IMR-90 (cell line): ENCODE results near the gene HAGH. TPM values are rescaled to one million over a fixed set of nuclear protein-coding genes. Genes with fewer than 3 reads are reported as not detected.

ENCODE experiments used
- ATAC-seq: fragments of 200-7000 bp; cut with Tn5 transposase; 2 replicates; pipeline ENCODE4 v1.9.1; 2020; ENCODE audit warnings: low read depth, mild to moderate bottlenecking, moderate library complexity
- BruUV-seq: library from RNA; stranded (reverse); fragments of 400-500 nt; replicated peaks from 2 replicates; lab custom pipeline; 2021; lab: Mats Ljungman, UMichigan
- CTCF ChIA-PET: fragments of 300-600 bp; formaldehyde crosslinking; extraction: SDS; loops from one replicate; lab custom pipeline; 2021; ENCODE audit warnings: antibody characterized with exemption; lab: Yijun Ruan, JAX
- POLR2A ChIA-PET: fragments of 300-600 bp; sonication (Branson Sonifier 250); formaldehyde crosslinking; loops from one replicate; lab custom pipeline; 2022; ENCODE audit warnings: antibody characterized with exemption; ENCODE audit not compliant: unreplicated experiment; lab: Charles Lee
- DNase-seq: peaks from one replicate; pipeline ENCODE4 v3.0.0; 2013
- H2AFZ ChIP-seq: replicated peaks from 2 replicates; pipeline ENCODE3; 2013; ENCODE audit warnings: low read length, mild to moderate bottlenecking; ENCODE audit not compliant: poor library complexity
- H2AK5ac ChIP-seq: 2 replicates; pipeline ENCODE4 v1.6.1; 2013; ENCODE audit warnings: low read depth, low read length, inconsistent platforms
- H2AK9ac ChIP-seq: replicated peaks from 2 replicates; pipeline ENCODE3; 2013; ENCODE audit warnings: mild to moderate bottlenecking, low read depth, low read length, moderate library complexity; ENCODE audit not compliant: poor library complexity
- H2BK120ac ChIP-seq: 2 replicates; pipeline ENCODE4 v1.6.1; 2013; ENCODE audit warnings: low read depth, low read length, inconsistent platforms
- H2BK15ac ChIP-seq: 3 replicates; pipeline ENCODE4 v1.6.1; 2013; ENCODE audit warnings: low read depth, low read length, inconsistent platforms
- H2BK20ac ChIP-seq: 2 replicates; pipeline ENCODE4 v1.6.1; 2013; ENCODE audit warnings: low read depth, mild to moderate bottlenecking, inconsistent platforms, low read length, moderate library complexity
- H2BK5ac ChIP-seq: 2 replicates; pipeline ENCODE4 v1.6.1; 2013; ENCODE audit warnings: mild to moderate bottlenecking, low read depth, low read length, inconsistent platforms; ENCODE audit not compliant: poor library complexity, severe bottlenecking
- H3K14ac ChIP-seq: replicated peaks from 2 replicates; pipeline ENCODE4 v1.6.1; 2013; ENCODE audit warnings: low read depth, low read length, inconsistent platforms
- H3K18ac ChIP-seq: 2 replicates; pipeline ENCODE4 v1.6.1; 2013; ENCODE audit warnings: low read depth, low read length, control low read depth
- H3K23ac ChIP-seq: 2 replicates; pipeline ENCODE4 v1.6.1; 2013; ENCODE audit warnings: low read depth, low read length, inconsistent platforms
- H3K27ac ChIP-seq: 2 replicates; pipeline ENCODE4 v1.5.1; 2013; ENCODE audit warnings: mild to moderate bottlenecking, control low read depth, low read length; ENCODE audit not compliant: insufficient read depth
- H3K27me3 ChIP-seq: 2 replicates; pipeline ENCODE4 v1.6.1; 2013; ENCODE audit warnings: low read length; ENCODE audit not compliant: control insufficient read depth, insufficient read depth
- H3K36me3 ChIP-seq: 2 replicates; pipeline ENCODE4 v1.6.1; 2013; ENCODE audit warnings: low read length, mixed read lengths; ENCODE audit not compliant: control insufficient read depth, insufficient read depth
- H3K4ac ChIP-seq: 2 replicates; pipeline ENCODE4 v1.6.1; 2013; ENCODE audit warnings: low read depth, low read length, inconsistent platforms
- H3K4me1 ChIP-seq: 2 replicates; pipeline ENCODE4 v1.6.1; 2013; ENCODE audit warnings: low read length, mixed read lengths; ENCODE audit not compliant: control insufficient read depth, insufficient read depth
- H3K4me2 ChIP-seq: 2 replicates; pipeline ENCODE4 v1.6.1; 2013; ENCODE audit warnings: low read depth, mild to moderate bottlenecking, control low read depth, low read length, moderate library complexity
- H3K4me3 ChIP-seq: 2 replicates; pipeline ENCODE4 v1.5.1; 2013; ENCODE audit warnings: low read depth, mild to moderate bottlenecking, control low read depth, low read length, moderate library complexity; ENCODE audit not compliant: insufficient read depth
- H3K56ac ChIP-seq: 2 replicates; pipeline ENCODE4 v1.6.1; 2013; ENCODE audit warnings: low read length, inconsistent platforms; ENCODE audit not compliant: insufficient read depth; ENCODE audit errors: extremely low read depth
- H3K79me1 ChIP-seq, 2 experiments: 2 replicates each; pipeline ENCODE4 v1.6.1; 2013; ENCODE audit warnings: low read length in 2 of 2, inconsistent platforms in 1 of 2, low read depth in 1 of 2
- H3K9ac ChIP-seq: 2 replicates; pipeline ENCODE4 v1.6.1; 2013; ENCODE audit warnings: low read depth, low read length, control low read depth
- H3K9me1 ChIP-seq: 2 replicates; pipeline ENCODE4 v1.6.1; 2013; ENCODE audit warnings: low read length, inconsistent platforms; ENCODE audit not compliant: insufficient read depth
- H3K9me3 ChIP-seq: 2 replicates; pipeline ENCODE4 v1.6.1; 2013; ENCODE audit warnings: low read length; ENCODE audit not compliant: control insufficient read depth, insufficient read depth
- H4K20me1 ChIP-seq: 2 replicates; pipeline ENCODE4 v1.6.1; 2013; ENCODE audit warnings: low read length, inconsistent platforms; ENCODE audit not compliant: insufficient read depth
- H4K5ac ChIP-seq: 2 replicates; pipeline ENCODE4 v1.6.1; 2013; ENCODE audit warnings: mild to moderate bottlenecking, low read depth, low read length, control low read depth
- H4K8ac ChIP-seq, 2 experiments: 2 replicates each; pipeline ENCODE4 v1.6.1; 2013; ENCODE audit warnings: low read depth in 2 of 2, low read length in 2 of 2, control low read depth in 1 of 2, inconsistent platforms in 1 of 2
- H4K91ac ChIP-seq: 2 replicates; pipeline ENCODE4 v1.6.1; 2013; ENCODE audit warnings: low read depth, low read length, inconsistent platforms; ENCODE audit not compliant: insufficient read depth
- BHLHE40 ChIP-seq: fragments of 150-350 bp; IDR thresholded peaks from 2 replicates; pipeline ENCODE4 v1.6.1; 2016; ENCODE audit warnings: mild to moderate bottlenecking, low read depth, low read length
- CEBPB ChIP-seq: IDR thresholded peaks from 2 replicates; pipeline ENCODE4 v1.6.1; 2012; ENCODE audit warnings: low read depth, low read length, improper control_type of control experiment
- CHD1 ChIP-seq: IDR thresholded peaks from 2 replicates; pipeline ENCODE4 v1.6.1; 2012; ENCODE audit warnings: low read depth, low read length, improper control_type of control experiment
- CTCF ChIP-seq: conservative IDR thresholded peaks from 2 replicates; pipeline ENCODE4 v1.5.1; 2012; ENCODE audit warnings: mild to moderate bottlenecking, low read depth, low read length, improper control_type of control experiment
- FOS ChIP-seq: fragments of 150-350 bp; IDR thresholded peaks from 2 replicates; pipeline ENCODE4 v1.6.1; 2016; ENCODE audit warnings: low read depth, low read length
- MAFK ChIP-seq: IDR thresholded peaks from 2 replicates; pipeline ENCODE4 v1.6.1; 2012; ENCODE audit warnings: low read depth, low read length, improper control_type of control experiment
- MAZ ChIP-seq: IDR thresholded peaks from 2 replicates; pipeline ENCODE4 v1.6.1; 2012; ENCODE audit warnings: low read depth, mild to moderate bottlenecking, low read length, improper control_type of control experiment, moderate library complexity, borderline replicate concordance
- MXI1 ChIP-seq: IDR thresholded peaks from 2 replicates; pipeline ENCODE4 v1.6.1; 2012; ENCODE audit warnings: low read depth, mild to moderate bottlenecking, low read length, moderate library complexity, borderline replicate concordance
- NFE2L2 ChIP-seq: fragments of 150-350 bp; IDR thresholded peaks from 2 replicates; pipeline ENCODE4 v1.6.1; 2016; ENCODE audit warnings: low read depth, mild to moderate bottlenecking, low read length
- POLR2A ChIP-seq: IDR thresholded peaks from 2 replicates; pipeline ENCODE4 v1.6.1; 2012; ENCODE audit warnings: mild to moderate bottlenecking, low read depth, low read length
- RAD21 ChIP-seq: IDR thresholded peaks from 2 replicates; pipeline ENCODE4 v1.6.1; 2012; ENCODE audit warnings: low read length, improper control_type of control experiment
- RCOR1 ChIP-seq: IDR thresholded peaks from 2 replicates; pipeline ENCODE4 v1.6.1; 2012; ENCODE audit warnings: mild to moderate bottlenecking, low read length, improper control_type of control experiment; ENCODE audit not compliant: insufficient replicate concordance
- RFX5 ChIP-seq: IDR thresholded peaks from 2 replicates; pipeline ENCODE4 v1.8.0; 2012; ENCODE audit warnings: low read depth, mild to moderate bottlenecking, low read length, moderate library complexity
- SMC3 ChIP-seq: fragments of 150-350 bp; IDR thresholded peaks from 2 replicates; pipeline ENCODE4 v1.6.1; 2016; ENCODE audit warnings: low read depth, mild to moderate bottlenecking, antibody characterized with exemption, low read length, moderate library complexity
- USF2 ChIP-seq: fragments of 150-350 bp; IDR thresholded peaks from 2 replicates; pipeline ENCODE4 v1.6.1; 2017; ENCODE audit warnings: mild to moderate bottlenecking, antibody characterized with exemption, low read length, low read depth
- WGBS, 2 experiments: methylation state at CpG; one replicate each; pipeline versions ENCODE4 v1.1.5 to v1.1.7; 2013; ENCODE audit warnings: missing lambda C conversion rate in 2 of 2; ENCODE audit not compliant: insufficient read length in 1 of 2; ENCODE audit errors: extremely low coverage in 2 of 2; 5-methylcytosine and 5-hydroxymethylcytosine counted together
- dilution Hi-C: fragments of 300-500 bp; cut with HindIII; formaldehyde crosslinking; loops from one replicate; pipeline ENCODE4 v1.14.3; 2018; ENCODE audit warnings: low sequenced_read_pairs; ENCODE audit not compliant: unreplicated experiment
- in situ Hi-C: fragments of 300-500 bp; cut with MboI; formaldehyde crosslinking; loops from 3 replicates; pipeline ENCODE4 v1.14.3; 2019; ENCODE audit warnings: low sequenced_read_pairs, inconsistent platforms, mixed read lengths
- intact Hi-C: fragments of 100-400 bp; cut with micrococcal nuclease; formaldehyde crosslinking; loops from 2 replicates; pipeline ENCODE4 v1.10.0; 2022
- polyA plus RNA-seq, 3 experiments: library from polyadenylated mRNA; depleted of rRNA; stranded (reverse); fragments of >200 nt; gene quantifications; 2 replicates each; pipeline ENCODE4 v1.2.3, GENCODE V29; 2012; ENCODE audit warnings: low replicate concordance in 1 of 3
- total RNA-seq: library from RNA; depleted of rRNA; stranded (reverse); fragments of >200 nt; gene quantifications from 2 replicates; pipeline ENCODE4 v1.2.3, GENCODE V29; 2012

HAGH gene
- total and polyA plus RNA-seq, 2 of the 4 experiments (the other 2 are of a cell fraction) = 30.8 to 52.2 TPM

GRCh38 chr16:1757714-1758461, 68.7 kb downstream of the HAGH start:
- intact Hi-C loops = no loop called here
- Histone ChIP-seq H3K4ac (no peak overlapping the region), H4K8ac (no peak overlapping the region), H2BK15ac (no peak overlapping the region), H4K20me1 (peaks cover 2% of the 10 kb centered on the region; the same call in 1 of the 2 replicates), H2BK5ac (no peak overlapping the region), H3K4me1 (no peaks in the 10 kb centered on the region), H3K18ac (no peak overlapping the region), H3K9me3 (no peaks in the 10 kb centered on the region), H3K36me3 (peaks cover 57% of the 10 kb centered on the region), H3K79me1 (0 out of 4 replicates have a peak, but pooled peaks cover 0 to 6% of the 10 kb centered on the region in 2 experiments), H3K27me3 (no peaks in the 10 kb centered on the region), H3K56ac (no peak overlapping the region), H3K4me3 (no peak overlapping the region), H2AFZ (no peak overlapping the region), H3K9ac (no peak overlapping the region), H3K27ac (no peak overlapping the region), H3K4me2 (no peak overlapping the region), H4K91ac (no peak overlapping the region), H2BK20ac (no peak overlapping the region), H3K23ac (no peak overlapping the region), H2AK9ac (no peak overlapping the region), H2AK5ac (no peak overlapping the region), H3K14ac (no peak overlapping the region), H2BK120ac (no peak overlapping the region), H4K5ac (no peak overlapping the region), H3K9me1 (no peaks in the 10 kb centered on the region)
- dilution Hi-C loops = no loop called here
- CTCF ChIA-PET = no interaction called here
- 95% methylated on average over 11 of the region's 37 CpGs; no CpG with 5 or more reads in 1 of the 2 experiments for WGBS, 2 experiments
- no TSS peak for BruUV-seq
- POLR2A ChIA-PET = no interaction called here
- in situ Hi-C loops = no loop called here
- ATAC-seq = no peak
- no peak for DNase-seq
- no peak for TF ChIP-seq CEBPB
- TF ChIP-seq NFE2L2 = no peak
- no peak for TF ChIP-seq MAFK
- TF ChIP-seq FOS = no peak
- TF ChIP-seq BHLHE40 = no peak
- no peak for TF ChIP-seq MXI1
- no peak for TF ChIP-seq USF2
- TF ChIP-seq SMC3 = no peak
- no peak for TF ChIP-seq RCOR1
- no peak for TF ChIP-seq POLR2A
- no peak for TF ChIP-seq MAZ
- no peak for TF ChIP-seq CHD1
- TF ChIP-seq CTCF = no peak
- TF ChIP-seq RAD21 = no peak
- no peak for TF ChIP-seq RFX5
